ENCODE data around the gene DNAJC6.

DNAJC6 gene

GRCh38 chr1:65267683-65268082 is 41.7 kb upstream of the DNAJC6 start:
- no peaks in the 10 kb centered on the region for H3K4me1 ChIP-seq (ENCODE audit: insufficient read depth, low read length, poor library complexity, severe bottlenecking)
- no peaks in the 10 kb centered on the region for H4K20me1 ChIP-seq (ENCODE audit: insufficient read depth, low read length, poor library complexity, severe bottlenecking)
- H3K4me3 ChIP-seq (ENCODE audit: low read length, poor library complexity, severe bottlenecking), result no peak overlapping the region
- no peak overlapping the region for H2AFZ ChIP-seq (ENCODE audit: low read length)
- no peaks in the 10 kb centered on the region for H3K36me3 ChIP-seq (ENCODE audit: insufficient read depth, low read length)
- H3K9me3 ChIP-seq (ENCODE audit: insufficient read depth, low read depth, low read length), result no peaks in the 10 kb centered on the region
- no peaks in the 10 kb centered on the region for H3F3A ChIP-seq (ENCODE audit: low read depth)
- no peaks in the 10 kb centered on the region for H3K79me2 ChIP-seq (ENCODE audit: insufficient read depth, low read length)
- H3K4me2 ChIP-seq (ENCODE audit: low read depth, low read length, poor library complexity, severe bottlenecking), result no peak overlapping the region
- TF ChIP-seq CTCF (conservative IDR thresholded peaks at IDR 0.05; ENCODE audit: low read length) (no peak), EZH2phosphoT487 (IDR thresholded peaks at IDR 0.05; ENCODE audit: borderline replicate concordance) (no peak)
- no peak overlapping the region for H3K9ac ChIP-seq (ENCODE audit: low read depth, low read length, poor library complexity, severe bottlenecking)
- no peaks in the 10 kb centered on the region for H3K27me3 ChIP-seq (ENCODE audit: insufficient read depth, low read length, poor library complexity, severe bottlenecking)
- H3K9me2 ChIP-seq (replicated peaks; ENCODE audit: low read depth, low read length), result no peaks in the 10 kb centered on the region

GRCh38 chr1:65269612-65270011 is 39.7 kb upstream of the DNAJC6 start:
- no peak overlapping the region for H3K9ac ChIP-seq (ENCODE audit: low read depth, low read length, poor library complexity, severe bottlenecking)
- no peaks in the 10 kb centered on the region for H3K79me2 ChIP-seq (ENCODE audit: insufficient read depth, low read length)
- H4K20me1 ChIP-seq (ENCODE audit: insufficient read depth, low read length, poor library complexity, severe bottlenecking), result no peaks in the 10 kb centered on the region
- no peaks in the 10 kb centered on the region for H3K36me3 ChIP-seq (ENCODE audit: insufficient read depth, low read length)
- H3K4me2 ChIP-seq (ENCODE audit: low read depth, low read length, poor library complexity, severe bottlenecking), result no peak overlapping the region
- H3K9me2 ChIP-seq (replicated peaks; ENCODE audit: low read depth, low read length), result no peaks in the 10 kb centered on the region
- H3F3A ChIP-seq (ENCODE audit: low read depth), result no peaks in the 10 kb centered on the region
- no peak overlapping the region for H3K4me3 ChIP-seq (ENCODE audit: low read length, poor library complexity, severe bottlenecking)
- H3K27me3 ChIP-seq (ENCODE audit: insufficient read depth, low read length, poor library complexity, severe bottlenecking), result no peaks in the 10 kb centered on the region
- H2AFZ ChIP-seq (ENCODE audit: low read length), result no peak overlapping the region
- no peaks in the 10 kb centered on the region for H3K9me3 ChIP-seq (ENCODE audit: insufficient read depth, low read depth, low read length)
- no peaks in the 10 kb centered on the region for H3K4me1 ChIP-seq (ENCODE audit: insufficient read depth, low read length, poor library complexity, severe bottlenecking)
- peak; percentile 42 for TF ChIP-seq CTCF (conservative IDR thresholded peaks at IDR 0.05; ENCODE audit: low read length)
- TF ChIP-seq EZH2phosphoT487 (IDR thresholded peaks at IDR 0.05; ENCODE audit: borderline replicate concordance), result no peak

- Histone ChIP-seq H3F3A (ENCODE audit: low read depth) (no peaks in the 10 kb centered on the region), H3K79me2 (ENCODE audit: insufficient read depth, low read length) (no peaks in the 10 kb centered on the region), H3K4me1 (ENCODE audit: insufficient read depth, low read length, poor library complexity, severe bottlenecking) (no peaks in the 10 kb centered on the region), H3K9ac (ENCODE audit: low read depth, low read length, poor library complexity, severe bottlenecking) (no peak overlapping the region), H3K36me3 (ENCODE audit: insufficient read depth, low read length) (no peaks in the 10 kb centered on the region), H2AFZ (ENCODE audit: low read length) (no peak overlapping the region), H3K4me3 (ENCODE audit: low read length, poor library complexity, severe bottlenecking) (no peak overlapping the region), H4K20me1 (ENCODE audit: insufficient read depth, low read length, poor library complexity, severe bottlenecking) (no peaks in the 10 kb centered on the region), H3K9me2 (replicated peaks; ENCODE audit: low read depth, low read length) (no peaks in the 10 kb centered on the region), H3K4me2 (ENCODE audit: low read depth, low read length, poor library complexity, severe bottlenecking) (no peak overlapping the region), H3K9me3 (ENCODE audit: insufficient read depth, low read depth, low read length) (no peaks in the 10 kb centered on the region), H3K27me3 (ENCODE audit: insufficient read depth, low read length, poor library complexity, severe bottlenecking) (no peaks in the 10 kb centered on the region)
- TF ChIP-seq CTCF (conservative IDR thresholded peaks at IDR 0.05; ENCODE audit: low read length) (no peak), EZH2phosphoT487 (IDR thresholded peaks at IDR 0.05; ENCODE audit: borderline replicate concordance) (no peak)
These were observed 33.0 kb upstream of the DNAJC6 start for GRCh38 chr1:65276197-65276939.
